PC-9 (cell line): Measurements from ENCODE around the gene ATG4D. TPM values are rescaled to one million over a fixed set of nuclear protein-coding genes. Genes with fewer than 3 reads are reported as not detected.

ENCODE experiments used
- BruUV-seq: library from RNA; stranded (reverse); fragments of 400-500 nt; replicated peaks from 2 replicates; lab custom pipeline; 2021; lab: Mats Ljungman, UMichigan
- CTCF ChIA-PET: fragments of 300-600 bp; sonication (Branson Sonifier 250); formaldehyde crosslinking; loops from one replicate; lab custom pipeline; 2022; ENCODE audit warnings: antibody characterized with exemption; lab: Charles Lee
- POLR2A ChIA-PET: fragments of 300-600 bp; sonication (Branson Sonifier 250); formaldehyde crosslinking; loops from one replicate; lab custom pipeline; 2022; ENCODE audit warnings: antibody characterized with exemption; ENCODE audit not compliant: unreplicated experiment; lab: Charles Lee
- DNase-seq, 2 experiments: peaks; one replicate each; pipeline versions ENCODE4 v3.0.0 to v3.0.0-alpha.2; 2015 to 2022; ENCODE audit warnings: mixed read lengths in 1 of 2
- H2AFZ ChIP-seq: fragments of 200-600 bp; sonication (generic); 2 replicates; pipeline ENCODE4 v1.8.1; 2017; ENCODE audit warnings: antibody characterized with exemption
- H3F3A ChIP-seq: fragments of 200-600 bp; sonication (generic); 2 replicates; pipeline ENCODE4 v1.8.1; 2017; ENCODE audit warnings: antibody characterized with exemption, mild to moderate bottlenecking, low read depth; ENCODE audit not compliant: insufficient read depth
- H3K27ac ChIP-seq: fragments of 200-600 bp; sonication (generic); 2 replicates; pipeline ENCODE4 v1.6.1; 2016; ENCODE audit warnings: mixed run types
- H3K27me3 ChIP-seq: fragments of 200-600 bp; sonication (generic); 2 replicates; pipeline ENCODE4 v1.6.1; 2016; ENCODE audit warnings: low read depth, mixed run types; ENCODE audit not compliant: insufficient read depth
- H3K36me3 ChIP-seq: fragments of 200-600 bp; sonication (generic); 2 replicates; pipeline ENCODE4 v1.6.1; 2016; ENCODE audit warnings: low read depth, mixed run types
- H3K4me1 ChIP-seq: fragments of 200-600 bp; sonication (generic); replicated peaks from 2 replicates; pipeline ENCODE4 v1.6.1; 2016; ENCODE audit warnings: mixed run types; ENCODE audit not compliant: insufficient read depth
- H3K4me2 ChIP-seq: fragments of 200-600 bp; sonication (generic); 2 replicates; pipeline ENCODE4 v1.6.1; 2017; ENCODE audit warnings: mixed run types
- H3K4me3 ChIP-seq: fragments of 200-600 bp; sonication (generic); 2 replicates; pipeline ENCODE4 v1.6.1; 2016; ENCODE audit warnings: mixed run types
- H3K79me2 ChIP-seq: fragments of 200-600 bp; sonication (generic); 2 replicates; pipeline ENCODE4 v1.6.1; 2017; ENCODE audit warnings: low read depth, mixed run types
- H3K9me2 ChIP-seq: fragments of 200-600 bp; sonication (generic); 2 replicates; pipeline ENCODE4 v1.8.1; 2017; ENCODE audit warnings: mild to moderate bottlenecking; ENCODE audit not compliant: insufficient read depth
- H3K9me3 ChIP-seq: fragments of 200-600 bp; sonication (generic); 2 replicates; pipeline ENCODE4 v1.8.1; 2016; ENCODE audit warnings: low read depth; ENCODE audit not compliant: insufficient read depth
- H4K20me1 ChIP-seq: fragments of 200-600 bp; sonication (generic); 2 replicates; pipeline ENCODE4 v1.8.1; 2017; ENCODE audit not compliant: insufficient read depth
- CTCF ChIP-seq: fragments of 200-600 bp; sonication (generic); conservative IDR thresholded peaks from 2 replicates; pipeline ENCODE4 v1.6.1; 2017; ENCODE audit warnings: mixed run types, antibody characterized with exemption, mild to moderate bottlenecking, moderate library complexity
- EZH2 ChIP-seq: fragments of 200-600 bp; sonication (generic); IDR thresholded peaks from 2 replicates; pipeline ENCODE4 v1.8.0; 2017; ENCODE audit warnings: antibody characterized with exemption, low read depth
- intact Hi-C: fragments of 100-400 bp; cut with micrococcal nuclease; formaldehyde crosslinking; loops from one replicate; pipeline ENCODE4 v1.10.0; 2022; ENCODE audit not compliant: unreplicated experiment
- total RNA-seq: library from RNA; stranded (reverse); gene quantifications from 2 replicates; pipeline ENCODE4 v1.2.3, GENCODE V29; 2021

ATG4D gene
- total RNA-seq, 1 experiment from 2014 or later = 40.2 TPM

- Histone ChIP-seq H3K4me3 (no peak overlapping the region), H3K4me2 (no peak overlapping the region), H3K9me2 (no peaks in the 10 kb centered on the region), H4K20me1 (no peaks in the 10 kb centered on the region), H3K27ac (no peak overlapping the region), H3K4me1 (peaks cover 31% of the 10 kb centered on the region; the same call in 1 of the 2 replicates), H3K79me2 (no peaks in the 10 kb centered on the region), H2AFZ (no peak overlapping the region), H3F3A (peaks cover 40% of the 10 kb centered on the region; the same call in 1 of the 2 replicates), H3K27me3 (peaks cover 4% of the 10 kb centered on the region; the same call in 1 of the 2 replicates), H3K9me3 (no peaks in the 10 kb centered on the region), H3K36me3 (no peaks in the 10 kb centered on the region)
- ChIA-PET CTCF (no interaction called here), POLR2A (no interaction called here)
- no peak for TF ChIP-seq CTCF
- no peak for TF ChIP-seq EZH2
- intact Hi-C loops = no loop called here
- no TSS peak for BruUV-seq
- DNase-seq = no peak
These were observed 29.2 kb upstream of the ATG4D start for GRCh38 chr19:10514211-10515145.

GRCh38 chr19:10516064-10516385 is 27.7 kb upstream of the ATG4D start:
- no peak for DNase-seq
- H3K9me2 ChIP-seq = no peaks in the 10 kb centered on the region
- H3K4me3 ChIP-seq = no peak overlapping the region
- no peaks in the 10 kb centered on the region for H3K9me3 ChIP-seq
- ChIA-PET CTCF (no interaction called here), POLR2A (no interaction called here)
- H3F3A ChIP-seq = peaks cover 37% of the 10 kb centered on the region
- H3K4me2 ChIP-seq = peak overlapping the region; percentile 97; the same call in 1 of the 2 replicates
- H3K27ac ChIP-seq = no peak overlapping the region
- no peak overlapping the region for H2AFZ ChIP-seq
- H3K79me2 ChIP-seq = no peaks in the 10 kb centered on the region
- 0 out of 2 replicates have a peak, but pooled peaks cover 4% of the 10 kb centered on the region for H4K20me1 ChIP-seq
- peaks cover 24% of the 10 kb centered on the region for H3K4me1 ChIP-seq
- no TSS peak for BruUV-seq
- intact Hi-C loops = no loop called here
- peaks cover 4% of the 10 kb centered on the region; the same call in 1 of the 2 replicates for H3K27me3 ChIP-seq
- no peak for TF ChIP-seq CTCF
- no peak for TF ChIP-seq EZH2
- no peaks in the 10 kb centered on the region for H3K36me3 ChIP-seq

- no peak overlapping the region for H3K27ac ChIP-seq
- peak overlapping the region; percentile 97 for H2AFZ ChIP-seq
- ChIA-PET POLR2A (no interaction called here), CTCF (interaction anchor here (0.6 kb wide), 1 partner anchor 13 kb away, joined by 6 read pairs; no protein-coding TSS in a partner anchor)
- DNase-seq = peak; percentile 30 to 43
- peaks cover 37% of the 10 kb centered on the region for H3F3A ChIP-seq
- no peaks in the 10 kb centered on the region for H3K79me2 ChIP-seq
- intact Hi-C loops = no loop called here
- peaks cover 4% of the 10 kb centered on the region; the same call in 1 of the 2 replicates for H3K27me3 ChIP-seq
- H3K9me2 ChIP-seq = no peaks in the 10 kb centered on the region
- H4K20me1 ChIP-seq = 0 out of 2 replicates have a peak, but pooled peaks cover 4% of the 10 kb centered on the region
- BruUV-seq = no TSS peak
- H3K4me3 ChIP-seq = peak overlapping the region; percentile 82
- no peak for TF ChIP-seq CTCF
- no peak for TF ChIP-seq EZH2
- peak overlapping the region; percentile 97 for H3K4me2 ChIP-seq
- peaks cover 28% of the 10 kb centered on the region for H3K4me1 ChIP-seq
- no peaks in the 10 kb centered on the region for H3K36me3 ChIP-seq
- H3K9me3 ChIP-seq = no peaks in the 10 kb centered on the region
These were observed 26.9 kb upstream of the ATG4D start for GRCh38 chr19:10516671-10517286.
